AG08395 (cell line): ENCODE data around the gene KCNK17.

Source experiments
- DNase-seq: peaks from one replicate; pipeline ENCODE4 v3.0.0; 2012; ENCODE audit warnings: mixed read lengths, low spot score

The KCNK17 gene

GRCh38 chr6:39266782-39267355 is 47.4 kb downstream of the KCNK17 start:
- DNase-seq: no peak

- no peak for DNase-seq
Observed at GRCh38 chr6:39266375-39266774, 47.8 kb downstream of the KCNK17 start.

- no peak for DNase-seq
Observed at GRCh38 chr6:39263303-39264037, 50.7 kb downstream of the KCNK17 start.

- no peak for DNase-seq
Observed at GRCh38 chr6:39261751-39262150, 52.5 kb downstream of the KCNK17 start.

- DNase-seq: no peak
Observed at GRCh38 chr6:39260953-39261352, 53.3 kb downstream of the KCNK17 start.

GRCh38 chr6:39260456-39260855 is 53.8 kb downstream of the KCNK17 start:
- DNase-seq: no peak

GRCh38 chr6:39256294-39256940 is 57.8 kb downstream of the KCNK17 start:
- DNase-seq: no peak

GRCh38 chr6:39254999-39255535 is 59.2 kb downstream of the KCNK17 start:
- DNase-seq: no peak

GRCh38 chr6:39251406-39251805 is 62.8 kb downstream of the KCNK17 start:
- DNase-seq: no peak

- DNase-seq: no peak
Observed at GRCh38 chr6:39250507-39250906, 63.7 kb downstream of the KCNK17 start.

- DNase-seq: no peak
Observed at GRCh38 chr6:39249278-39249677, 64.9 kb downstream of the KCNK17 start.
